Spinal cord (tissue), 10 donors: ENCODE measurements around the gene DUSP6. TPM values are rescaled to one million over a fixed set of nuclear protein-coding genes. Genes with fewer than 3 reads are reported as not detected.

Source experiments
- DNase-seq, 6 donors: peaks; one replicate each; pipeline versions ENCODE4 v3.0.0 to v3.0.0-alpha.2; 2013 to 2015; ENCODE audit warnings: low spot score in 6 of 6, low read depth in 4 of 6
- H3K27ac ChIP-seq: one replicate; pipeline ENCODE4 v1.5.1; 2013; ENCODE audit warnings: low read depth, low read length, control low read depth
- H3K27me3 ChIP-seq: one replicate; pipeline ENCODE4 v1.6.1; 2013; ENCODE audit warnings: low read length; ENCODE audit not compliant: control insufficient read depth, insufficient read depth
- H3K36me3 ChIP-seq: one replicate; pipeline ENCODE4 v1.6.1; 2013; ENCODE audit warnings: low read length; ENCODE audit not compliant: control insufficient read depth, insufficient read depth
- H3K4me1 ChIP-seq: one replicate; pipeline ENCODE4 v1.6.1; 2013; ENCODE audit warnings: low read length; ENCODE audit not compliant: control insufficient read depth, insufficient read depth
- H3K4me3 ChIP-seq: one replicate; pipeline ENCODE4 v1.5.1; 2013; ENCODE audit warnings: low read depth, low read length, control low read depth
- H3K9me3 ChIP-seq: one replicate; pipeline ENCODE4 v1.6.1; 2013; ENCODE audit warnings: low read length; ENCODE audit not compliant: control insufficient read depth, insufficient read depth
- WGBS: methylation state at CpG from one replicate; pipeline ENCODE4 v1.1.5; 2013; ENCODE audit warnings: missing lambda C conversion rate; ENCODE audit not compliant: insufficient coverage; 5-methylcytosine and 5-hydroxymethylcytosine counted together
- long read RNA-seq, 4 donors: transcript quantifications; one replicate each; lab custom pipeline, GENCODE V29; 2026
- polyA plus RNA-seq, 2 donors: library from polyadenylated mRNA; unstranded; fragments of 120-200 nt; gene quantifications; one replicate each; pipeline ENCODE4 v1.2.1, GENCODE V29; 2013; ENCODE audit not compliant: insufficient read length in 2 of 2
- total RNA-seq, 2 donors: library from RNA; depleted of rRNA in 1 of 2; stranded (reverse); fragments of 120-200 nt in 1 of 2; fragments of >200 nt in 1 of 2; gene quantifications; one replicate each; pipeline versions ENCODE4 v1.2.3 to v1.2.4, GENCODE V29; 2013 to 2014
- donor health status: healthy.

The DUSP6 gene
- 10 to 100 TPM; 56.3 to 84.3 TPM for total RNA-seq
- polyA plus RNA-seq = 10 to 100 TPM; 39.4 to 44.0 TPM
- long read RNA-seq, donor 1, full-length matches to known transcripts = 16 of 16 reads
- long read RNA-seq, donor 1, partial matches to known transcripts = 0 of 16 reads
- long read RNA-seq, donor 1, other reads (novel, unspliced or antisense) = 0 of 16 reads
- long read RNA-seq, donor 2, full-length matches to known transcripts = 9 of 9 reads
- long read RNA-seq, donor 2, partial matches to known transcripts = 0 of 9 reads
- long read RNA-seq, donor 2, other reads (novel, unspliced or antisense) = 0 of 9 reads
- long read RNA-seq, donor 3, full-length matches to known transcripts = 12 of 12 reads
- long read RNA-seq, donor 3, partial matches to known transcripts = 0 of 12 reads
- long read RNA-seq, donor 3, other reads (novel, unspliced or antisense) = 0 of 12 reads
- long read RNA-seq, donor 4, full-length matches to known transcripts = 100 of 114 reads
- long read RNA-seq, donor 4, partial matches to known transcripts = 14 of 114 reads
- long read RNA-seq, donor 4, other reads (novel, unspliced or antisense) = 0 of 114 reads

GRCh38 chr12:89352492-89353187 is at the start of gene DUSP6:
TSS of gene DUSP6 (minus strand) at chr12:89352501. CDS start at chr12:89352039, 462 bp downstream.
- Histone ChIP-seq H3K4me1 (peaks cover 32% of the 10 kb centered on the region), H3K27me3 (peaks cover 3% of the 10 kb centered on the region), H3K4me3 (peak within 1 kb of the TSS; percentile 94), H3K9me3 (no peaks in the 10 kb centered on the region), H3K36me3 (no peaks in the 10 kb centered on the region), H3K27ac (peak within 1 kb of the TSS; percentile 96)
- peak; percentile 90 to 99 (median 94) for DNase-seq
- WGBS = 0% methylated on average over 27 of the region's 34 CpGs

- Histone ChIP-seq H3K36me3 (no peaks in the 10 kb centered on the region), H3K4me3 (no peak overlapping the region), H3K9me3 (no peaks in the 10 kb centered on the region), H3K27me3 (no peaks in the 10 kb centered on the region), H3K4me1 (no peaks in the 10 kb centered on the region), H3K27ac (no peak overlapping the region)
- no peak for DNase-seq
- WGBS = no CpG with 5 or more reads among the region's 3 CpGs
Measured at GRCh38 chr12:89401433-89402058, 49.2 kb upstream of the DUSP6 start.

GRCh38 chr12:89400415-89400814 is 48.1 kb upstream of the DUSP6 start:
- Histone ChIP-seq H3K4me3 (no peak overlapping the region), H3K9me3 (no peaks in the 10 kb centered on the region), H3K36me3 (no peaks in the 10 kb centered on the region), H3K4me1 (no peaks in the 10 kb centered on the region), H3K27ac (no peak overlapping the region), H3K27me3 (no peaks in the 10 kb centered on the region)
- WGBS = 93% methylated on average over 3 of the region's 6 CpGs
- DNase-seq = no peak

- Histone ChIP-seq H3K27ac (no peak overlapping the region), H3K27me3 (no peaks in the 10 kb centered on the region), H3K9me3 (no peaks in the 10 kb centered on the region), H3K4me1 (no peaks in the 10 kb centered on the region), H3K4me3 (no peak overlapping the region), H3K36me3 (no peaks in the 10 kb centered on the region)
- WGBS = 65% methylated on average over 2 of the region's 4 CpGs
- DNase-seq = no peak
Measured at GRCh38 chr12:89395712-89396111, 43.4 kb upstream of the DUSP6 start.

- no peak for DNase-seq
- no peaks in the 10 kb centered on the region for H3K4me1 ChIP-seq
- no peaks in the 10 kb centered on the region for H3K27me3 ChIP-seq
- no peak overlapping the region for H3K4me3 ChIP-seq
- no peaks in the 10 kb centered on the region for H3K9me3 ChIP-seq
- no peak overlapping the region for H3K27ac ChIP-seq
- no peaks in the 10 kb centered on the region for H3K36me3 ChIP-seq
- no CpG with 5 or more reads among the region's 3 CpGs for WGBS
Measured at GRCh38 chr12:89393551-89394121, 41.3 kb upstream of the DUSP6 start.

GRCh38 chr12:89392391-89392790 is 40.1 kb upstream of the DUSP6 start:
- Histone ChIP-seq H3K27ac (no peak overlapping the region), H3K9me3 (no peaks in the 10 kb centered on the region), H3K27me3 (no peaks in the 10 kb centered on the region), H3K36me3 (no peaks in the 10 kb centered on the region), H3K4me1 (no peaks in the 10 kb centered on the region), H3K4me3 (no peak overlapping the region)
- WGBS = no CpG with 5 or more reads among the region's 3 CpGs
- no peak for DNase-seq

GRCh38 chr12:89391726-89392336 is 39.5 kb upstream of the DUSP6 start:
- Histone ChIP-seq H3K4me3 (no peak overlapping the region), H3K4me1 (no peaks in the 10 kb centered on the region), H3K9me3 (no peaks in the 10 kb centered on the region), H3K27ac (no peak overlapping the region), H3K27me3 (no peaks in the 10 kb centered on the region), H3K36me3 (no peaks in the 10 kb centered on the region)
- no peak for DNase-seq
- no CpG with 5 or more reads among the region's 6 CpGs for WGBS

- no peaks in the 10 kb centered on the region for H3K9me3 ChIP-seq
- H3K4me3 ChIP-seq = no peak overlapping the region
- H3K27me3 ChIP-seq = no peaks in the 10 kb centered on the region
- H3K4me1 ChIP-seq = no peaks in the 10 kb centered on the region
- no peak for DNase-seq
- WGBS = 90% methylated on average over 2 of the region's 3 CpGs
- H3K27ac ChIP-seq = no peak overlapping the region
- H3K36me3 ChIP-seq = no peaks in the 10 kb centered on the region
Measured at GRCh38 chr12:89390802-89391673, 38.7 kb upstream of the DUSP6 start.
